ENCODE data around the gene VANGL2. TPM values are rescaled to one million over a fixed set of nuclear protein-coding genes. Genes with fewer than 3 reads are reported as not detected.

VANGL2 gene
- total and polyA plus RNA-seq, 2 of the 8 experiments (the other 6 are each of a cell fraction or from before 2014, with no cell fraction given) = 62.5 to 118 TPM

GRCh38 chr1:160439718-160440117 is 39.4 kb downstream of the VANGL2 start:
- Histone ChIP-seq H2BK20ac (ENCODE audit: low read length) (no peak overlapping the region), H3K4me1 (replicated peaks in 1 of 4; ENCODE audit: control insufficient read depth in 3 of 4, insufficient read depth in 4 of 4, low read length in 3 of 4) (peaks cover 0 to 3% (median 0%) of the 10 kb centered on the region in 4 experiments; a peak in 1 of 7 replicates), H4K8ac (ENCODE audit: extremely low read depth, insufficient read depth, low read length) (no peak overlapping the region), H3K4me3 (ENCODE audit: extremely low read depth in 1 of 4, insufficient read depth in 2 of 4, low read depth in 3 of 4, low read length in 4 of 4) (no peak overlapping the region), H4K5ac (ENCODE audit: insufficient read length, low read depth, low read length) (no peak overlapping the region), H2BK12ac (ENCODE audit: low read depth, low read length) (no peak overlapping the region), H3K27me3 (replicated peaks in 1 of 4; ENCODE audit: control insufficient read depth in 3 of 4, extremely low read depth in 1 of 4, insufficient read depth in 3 of 4, low read length in 3 of 4) (no peaks in the 10 kb centered on the region), H3K79me2 (ENCODE audit: control insufficient read depth in 1 of 2, insufficient read depth in 2 of 2, low read length in 2 of 2) (no peaks in the 10 kb centered on the region), H3K79me1 (ENCODE audit: low read depth, low read length) (no peaks in the 10 kb centered on the region), H3K23ac (ENCODE audit: insufficient read length) (no peak overlapping the region), H4K91ac (replicated peaks; ENCODE audit: insufficient read length, low read length) (no peak overlapping the region), H2BK5ac (ENCODE audit: low read depth, low read length) (no peak overlapping the region), H3K36me3 (ENCODE audit: control insufficient read depth in 2 of 4, insufficient read depth in 4 of 4, low read length in 3 of 4) (no peaks in the 10 kb centered on the region), H3K27ac (ENCODE audit: low read depth, low read length) (no peak overlapping the region), H2AK5ac (ENCODE audit: low read depth, low read length) (no peak overlapping the region), H3K9me3 (ENCODE audit: insufficient read depth in 2 of 2, low read depth in 1 of 2, low read length in 1 of 2) (no peaks in the 10 kb centered on the region), H4K20me1 (replicated peaks in 1 of 2; ENCODE audit: control insufficient read depth in 1 of 2, insufficient read depth in 2 of 2, low read length in 2 of 2) (no peaks in the 10 kb centered on the region), H3K18ac (ENCODE audit: extremely low read depth, low read length) (no peak overlapping the region), H3K9ac (replicated peaks in 1 of 4; ENCODE audit: extremely low read depth in 1 of 4, low read depth in 3 of 4, low read length in 3 of 4) (no peak overlapping the region), H2AFZ (ENCODE audit: low read length) (no peak overlapping the region), H2BK15ac (ENCODE audit: low read length) (no peak overlapping the region), H3K56ac (replicated peaks; ENCODE audit: insufficient read length, low read depth, low read length) (no peak overlapping the region), H3K23me2 (ENCODE audit: low read depth, low read length) (no peaks in the 10 kb centered on the region), H3K14ac (ENCODE audit: insufficient read length) (no peak overlapping the region), H3K4me2 (ENCODE audit: insufficient read depth in 1 of 2, low read depth in 2 of 2, low read length in 2 of 2) (no peak overlapping the region), H3K4ac (replicated peaks; ENCODE audit: insufficient read length, low read depth, low read length) (no peak overlapping the region), H2BK120ac (replicated peaks; ENCODE audit: low read depth, low read length) (no peak overlapping the region)
- FAIRE-seq (no peak), DNase-seq (ENCODE audit: low read depth in 1 of 2, low spot score in 2 of 2) (no peak)
- WGBS, 2 experiments (ENCODE audit: extremely low coverage in 1 of 2, insufficient coverage in 1 of 2, insufficient read length in 1 of 2, insufficient replicate concordance in 2 of 2, low coverage in 1 of 2, low lambda C conversion rate in 2 of 2, missing lambda C conversion rate in 1 of 2) = 86% methylated on average over 2 of the region's 2 CpGs; no CpG with 5 or more reads in 1 of the 2 experiments
- POLR2A ChIA-PET (ENCODE audit: partially characterized antibody) = no interaction called here
- CTCF ChIA-PET (ENCODE audit: partially characterized antibody) = interaction anchor here (0.5 to 1.2 kb wide), 4 partner anchors 12 to 411 kb away, joined by 3 read pairs; no protein-coding TSS in a partner anchor
- TF ChIP-seq KDM5A (IDR thresholded peaks at IDR 0.05; ENCODE audit: low read length) = no peak
- no peak for TF ChIP-seq BACH1 (IDR thresholded peaks at IDR 0.05; ENCODE audit: low read length)
- TF ChIP-seq MAX (IDR thresholded peaks at IDR 0.05) = no peak
- TF ChIP-seq EZH2 (IDR thresholded peaks at IDR 0.05; ENCODE audit: low read depth, low read length, severe bottlenecking) = no peak
- no peak for TF ChIP-seq SUZ12 (IDR thresholded peaks at IDR 0.05; ENCODE audit: low read length)
- TF ChIP-seq MAFK (IDR thresholded peaks at IDR 0.05; ENCODE audit: low read depth, low read length) = no peak
- no peak for TF ChIP-seq NRF1 (IDR thresholded peaks at IDR 0.05; ENCODE audit: low read depth, low read length)
- TF ChIP-seq CHD1 (IDR thresholded peaks at IDR 0.05; ENCODE audit: low read depth, low read length) = no peak
- TF ChIP-seq SP2 (IDR thresholded peaks at IDR 0.05; ENCODE audit: low read length) = no peak
- no peak for TF ChIP-seq E2F6 (IDR thresholded peaks at IDR 0.05)
- TF ChIP-seq BCL11A (IDR thresholded peaks at IDR 0.05; ENCODE audit: low read depth in 2 of 2, low read length in 2 of 2) = no peak
- TF ChIP-seq RNF2 (IDR thresholded peaks at IDR 0.05; ENCODE audit: borderline replicate concordance, low read depth, low read length, missing control alignments, poor library complexity, severe bottlenecking) = no peak
- TF ChIP-seq KDM1A (IDR thresholded peaks at IDR 0.05; ENCODE audit: borderline replicate concordance, low read length) = no peak
- no peak for TF ChIP-seq CREB1 (IDR thresholded peaks at IDR 0.05)
